Smooth muscle cell (in vitro differentiated cells): ENCODE measurements around the gene PF4V1. TPM values are rescaled to one million over a fixed set of nuclear protein-coding genes. Genes with fewer than 3 reads are reported as not detected.

ENCODE experiments used
- DNase-seq: peaks from one replicate; lab custom pipeline; 2025; ENCODE audit not compliant: unreplicated experiment; lab: John Stamatoyannopoulos, UW
- H2AFZ ChIP-seq: fragments of 200-600 bp; sonication (generic); 2 replicates; pipeline ENCODE4 v1.6.0; 2016; ENCODE audit warnings: antibody characterized with exemption, low read depth, mild to moderate bottlenecking
- H3F3A ChIP-seq: fragments of 200-600 bp; sonication (generic); 2 replicates; pipeline ENCODE4 v1.6.0; 2017; ENCODE audit warnings: antibody characterized with exemption, low read depth
- H3K27ac ChIP-seq: fragments of 200-600 bp; sonication (generic); 2 replicates; pipeline ENCODE4 v1.5.1; 2016; ENCODE audit warnings: low read depth, mild to moderate bottlenecking
- H3K27me3 ChIP-seq: fragments of 200-600 bp; sonication (generic); 2 replicates; pipeline ENCODE4 v1.6.1; 2016; ENCODE audit warnings: low read depth, mild to moderate bottlenecking
- H3K36me3 ChIP-seq: fragments of 200-600 bp; sonication (generic); 2 replicates; pipeline ENCODE4 v1.5.1; 2016; ENCODE audit warnings: low read depth
- H3K4me1 ChIP-seq: fragments of 200-600 bp; sonication (generic); 2 replicates; pipeline ENCODE4 v1.5.1; 2016; ENCODE audit warnings: low read depth
- H3K4me2 ChIP-seq: fragments of 200-600 bp; sonication (generic); 2 replicates; pipeline ENCODE4 v1.6.0; 2016; ENCODE audit warnings: mild to moderate bottlenecking
- H3K4me3 ChIP-seq: fragments of 200-600 bp; sonication (generic); 2 replicates; pipeline ENCODE4 v1.5.1; 2016; ENCODE audit warnings: mild to moderate bottlenecking
- H3K79me2 ChIP-seq: fragments of 200-600 bp; sonication (generic); 2 replicates; pipeline ENCODE4 v1.6.0; 2016; ENCODE audit warnings: low read depth, mild to moderate bottlenecking
- H3K9ac ChIP-seq: fragments of 200-600 bp; sonication (generic); 2 replicates; pipeline ENCODE4 v1.6.0; 2016; ENCODE audit warnings: low read depth
- H3K9me3 ChIP-seq: fragments of 200-600 bp; sonication (generic); replicated peaks from 2 replicates; pipeline ENCODE4 v1.5.1; 2016; ENCODE audit warnings: low read depth
- H4K20me1 ChIP-seq: fragments of 200-600 bp; sonication (generic); 2 replicates; pipeline ENCODE4 v1.6.0; 2016; ENCODE audit warnings: low read depth
- WGBS: methylation state at CpG from one replicate; pipeline ENCODE4 v1.1.7; 2016; ENCODE audit warnings: low lambda C conversion rate; 5-methylcytosine and 5-hydroxymethylcytosine counted together
- polyA plus RNA-seq: library from polyadenylated mRNA; unstranded; fragments of >200 nt; fragmentation: Nextera tagmentation; extraction: Ambion mirVana; gene quantifications from 2 replicates; pipeline ENCODE4 v1.2.1, GENCODE V29; 2016
- total RNA-seq: library from RNA; depleted of rRNA; stranded (reverse); fragments of >200 nt; gene quantifications from 2 replicates; pipeline ENCODE4 v1.2.3, GENCODE V29; 2014
- TF ChIP-seq, protein P1 (sequence below): fragments of 200-600 bp; sonication (generic); IDR thresholded peaks from 2 replicates; pipeline ENCODE4 v1.5.1; 2017; ENCODE audit warnings: borderline replicate concordance, mild to moderate bottlenecking, antibody characterized with exemption; ENCODE audit not compliant: insufficient read depth, poor library complexity, severe bottlenecking

The PF4V1 gene
- total and polyA plus RNA-seq, 2 experiments from 2014 or later = 0.35 TPM; not detected in 1

DNA sequence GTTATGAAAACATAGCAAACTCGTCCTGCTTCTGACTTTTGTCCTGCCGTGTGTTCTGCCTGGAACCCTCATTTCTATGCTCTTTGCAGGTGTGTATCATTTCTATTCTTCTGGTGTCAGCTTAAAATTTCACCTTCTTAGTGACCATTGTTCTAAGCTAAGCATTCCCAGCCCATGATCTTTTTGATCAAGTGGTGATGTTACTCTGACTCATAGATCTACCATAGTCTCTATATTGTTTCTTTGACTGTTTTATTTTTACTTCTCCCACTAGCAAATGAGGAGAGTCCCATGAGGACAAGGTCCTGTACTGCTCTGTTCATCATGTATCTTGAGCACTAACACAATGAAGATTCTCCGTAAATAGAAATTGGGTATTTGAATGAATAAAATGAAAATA is 30.7 kb upstream of the PF4V1 start:
- WGBS = 91% methylated on average over 3 of the region's 3 CpGs

GRCh38 chr4:73822812-73823504 is 30.1 kb upstream of the PF4V1 start:
- H3K27ac ChIP-seq = no peak overlapping the region

More for the DNA sequence above, 30.7 kb upstream of the PF4V1 start:
- H3K4me3 ChIP-seq = no peak overlapping the region
- no peak overlapping the region for H3K4me2 ChIP-seq
- H3K4me1 ChIP-seq = no peaks in the 10 kb centered on the region
- no peak overlapping the region for H2AFZ ChIP-seq
- H3F3A ChIP-seq = no peaks in the 10 kb centered on the region
- TF ChIP-seq, protein P1, sequence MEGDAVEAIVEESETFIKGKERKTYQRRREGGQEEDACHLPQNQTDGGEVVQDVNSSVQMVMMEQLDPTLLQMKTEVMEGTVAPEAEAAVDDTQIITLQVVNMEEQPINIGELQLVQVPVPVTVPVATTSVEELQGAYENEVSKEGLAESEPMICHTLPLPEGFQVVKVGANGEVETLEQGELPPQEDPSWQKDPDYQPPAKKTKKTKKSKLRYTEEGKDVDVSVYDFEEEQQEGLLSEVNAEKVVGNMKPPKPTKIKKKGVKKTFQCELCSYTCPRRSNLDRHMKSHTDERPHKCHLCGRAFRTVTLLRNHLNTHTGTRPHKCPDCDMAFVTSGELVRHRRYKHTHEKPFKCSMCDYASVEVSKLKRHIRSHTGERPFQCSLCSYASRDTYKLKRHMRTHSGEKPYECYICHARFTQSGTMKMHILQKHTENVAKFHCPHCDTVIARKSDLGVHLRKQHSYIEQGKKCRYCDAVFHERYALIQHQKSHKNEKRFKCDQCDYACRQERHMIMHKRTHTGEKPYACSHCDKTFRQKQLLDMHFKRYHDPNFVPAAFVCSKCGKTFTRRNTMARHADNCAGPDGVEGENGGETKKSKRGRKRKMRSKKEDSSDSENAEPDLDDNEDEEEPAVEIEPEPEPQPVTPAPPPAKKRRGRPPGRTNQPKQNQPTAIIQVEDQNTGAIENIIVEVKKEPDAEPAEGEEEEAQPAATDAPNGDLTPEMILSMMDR = no peak
- no peak for DNase-seq
- no peaks in the 10 kb centered on the region for H3K27me3 ChIP-seq
- no peaks in the 10 kb centered on the region for H4K20me1 ChIP-seq
- no peak overlapping the region for H3K27ac ChIP-seq
- H3K79me2 ChIP-seq = no peaks in the 10 kb centered on the region
- H3K36me3 ChIP-seq = no peaks in the 10 kb centered on the region
- no peak overlapping the region for H3K9ac ChIP-seq
- peaks cover under 1% of the 10 kb centered on the region for H3K9me3 ChIP-seq

GRCh38 chr4:73823760-73824159 is 29.3 kb upstream of the PF4V1 start:
- TF ChIP-seq, protein P1 = no peak
- Histone ChIP-seq H3K4me1 (no peaks in the 10 kb centered on the region), H3K79me2 (no peaks in the 10 kb centered on the region), H3F3A (no peaks in the 10 kb centered on the region), H3K9ac (no peak overlapping the region), H2AFZ (no peak overlapping the region), H3K9me3 (peaks cover 8% of the 10 kb centered on the region), H3K36me3 (peaks cover 3% of the 10 kb centered on the region), H3K4me3 (no peak overlapping the region), H3K27me3 (no peaks in the 10 kb centered on the region), H3K4me2 (no peak overlapping the region), H3K27ac (no peak overlapping the region), H4K20me1 (no peaks in the 10 kb centered on the region)
- no peak for DNase-seq

More at GRCh38 chr4:73822812-73823504, 30.1 kb upstream of the PF4V1 start:
- no peaks in the 10 kb centered on the region for H3F3A ChIP-seq
- no peak overlapping the region for H2AFZ ChIP-seq
- no peak for DNase-seq
- TF ChIP-seq, protein P1 = no peak
- H3K36me3 ChIP-seq = peaks cover 3% of the 10 kb centered on the region
- no peaks in the 10 kb centered on the region for H3K27me3 ChIP-seq
- no peak overlapping the region for H3K4me3 ChIP-seq
- no peaks in the 10 kb centered on the region for H3K4me1 ChIP-seq
- H3K79me2 ChIP-seq = no peaks in the 10 kb centered on the region
- no peak overlapping the region for H3K9ac ChIP-seq
- peaks cover 7% of the 10 kb centered on the region for H3K9me3 ChIP-seq
- no peaks in the 10 kb centered on the region for H4K20me1 ChIP-seq
- no peak overlapping the region for H3K4me2 ChIP-seq

GRCh38 chr4:73828956-73829355 is 24.1 kb upstream of the PF4V1 start:
- Histone ChIP-seq H3K9ac (no peak overlapping the region), H3K4me1 (no peaks in the 10 kb centered on the region), H3K4me3 (no peak overlapping the region), H3K27ac (no peak overlapping the region), H2AFZ (no peak overlapping the region), H3K4me2 (no peak overlapping the region), H3K27me3 (no peaks in the 10 kb centered on the region), H3K36me3 (peaks cover 3% of the 10 kb centered on the region), H3K9me3 (peaks cover 8% of the 10 kb centered on the region), H3K79me2 (no peaks in the 10 kb centered on the region), H4K20me1 (no peaks in the 10 kb centered on the region), H3F3A (no peaks in the 10 kb centered on the region)
- TF ChIP-seq, protein P1 = no peak
- 48% methylated on average over 3 of the region's 3 CpGs for WGBS
- no peak for DNase-seq
